SK-N-SH (cell line): ENCODE measurements around the gene SLC2A5. TPM values are rescaled to one million over a fixed set of nuclear protein-coding genes. Genes with fewer than 3 reads are reported as not detected.

Experiments used
- CTCF ChIA-PET: fragments of 300-600, 350-600 bp; formaldehyde crosslinking; extraction: SDS; loops from one replicate; lab custom pipeline; 2021; lab: Yijun Ruan, JAX
- POLR2A ChIA-PET: fragments of 350-600 bp; sonication (Branson Sonifier 250); formaldehyde crosslinking; extraction: SDS; loops from one replicate; lab custom pipeline; 2020; ENCODE audit warnings: antibody characterized with exemption, inconsistent platforms; lab: Yijun Ruan, JAX
- DNase-seq: peaks from one replicate; pipeline ENCODE4 v3.0.0; 2012
- H2AFZ ChIP-seq: fragments of 200-600 bp; sonication (generic); 2 replicates; pipeline ENCODE4 v1.8.1; 2016; ENCODE audit warnings: antibody characterized with exemption, mild to moderate bottlenecking, low read depth
- H3F3A ChIP-seq: fragments of 200-600 bp; sonication (generic); replicated peaks from 2 replicates; pipeline ENCODE3; 2016; ENCODE audit warnings: antibody characterized with exemption, mild to moderate bottlenecking; ENCODE audit not compliant: insufficient read depth
- H3K27ac ChIP-seq, 2 experiments: fragments of 200-500 bp in 1 of 2; fragments of 200-600 bp in 1 of 2; sonication (Bioruptor generic) in 1 of 2; sonication (generic), shearing (Covaris generic) in 1 of 2; 2 replicates each; pipeline versions ENCODE4 v1.5.1 to v1.6.1; 2014 to 2016; ENCODE audit warnings: low read depth in 2 of 2, inconsistent platforms in 1 of 2, low read length in 1 of 2, mild to moderate bottlenecking in 1 of 2, mixed read lengths in 1 of 2
- H3K27me3 ChIP-seq: fragments of 200-600 bp; sonication (generic), shearing (Covaris generic); 2 replicates; pipeline ENCODE4 v1.6.1; 2016; ENCODE audit warnings: mixed run types; ENCODE audit not compliant: insufficient read depth
- H3K36me3 ChIP-seq, 2 experiments: fragments of 200-500 bp in 1 of 2; fragments of 200-600 bp in 1 of 2; sonication (Bioruptor generic) in 1 of 2; sonication (generic) in 1 of 2; replicated peaks in 1 of 2; 2 replicates each; pipeline versions ENCODE3 to v1.5.1; 2014 to 2016; ENCODE audit warnings: low read length in 1 of 2, mild to moderate bottlenecking in 1 of 2; ENCODE audit not compliant: insufficient read depth in 2 of 2, control insufficient read depth in 1 of 2
- H3K4me1 ChIP-seq, 2 experiments: fragments of 200-500 bp in 1 of 2; fragments of 200-600 bp in 1 of 2; sonication (Bioruptor generic) in 1 of 2; sonication (generic), shearing (Covaris generic) in 1 of 2; 2 replicates each; pipeline versions ENCODE4 v1.5.1 to v1.6.1; 2014 to 2016; ENCODE audit warnings: low read depth in 1 of 2, low read length in 1 of 2, mixed run types in 1 of 2; ENCODE audit not compliant: insufficient read depth in 2 of 2, control insufficient read depth in 1 of 2
- H3K4me2 ChIP-seq: fragments of 200-600 bp; sonication (generic), shearing (Covaris generic); 2 replicates; pipeline ENCODE4 v1.6.1; 2017; ENCODE audit warnings: mixed run types
- H3K4me3 ChIP-seq, 2 experiments: fragments of 200-500 bp in 1 of 2; fragments of 200-600 bp in 1 of 2; sonication (Bioruptor generic) in 1 of 2; sonication (generic), shearing (Covaris generic) in 1 of 2; 2 replicates each; pipeline versions ENCODE4 v1.5.1 to v1.8.1; 2014 to 2016; ENCODE audit warnings: low read depth in 2 of 2, inconsistent platforms in 1 of 2, low read length in 1 of 2, mild to moderate bottlenecking in 1 of 2, mixed read lengths in 1 of 2, moderate library complexity in 1 of 2
- H3K79me2 ChIP-seq: fragments of 200-600 bp; sonication (generic); 2 replicates; pipeline ENCODE4 v1.8.1; 2017; ENCODE audit warnings: mild to moderate bottlenecking; ENCODE audit not compliant: insufficient read depth
- H3K9ac ChIP-seq: fragments of 200-600 bp; sonication (generic); 2 replicates; pipeline ENCODE4 v1.6.1; 2017; ENCODE audit warnings: mixed run types
- H3K9me2 ChIP-seq: fragments of 200-600 bp; sonication (generic); 2 replicates; pipeline ENCODE4 v1.6.1; 2017; ENCODE audit warnings: mixed run types
- H3K9me3 ChIP-seq: fragments of 200-600 bp; sonication (generic); 2 replicates; pipeline ENCODE4 v1.6.1; 2017; ENCODE audit warnings: mixed run types, mild to moderate bottlenecking, moderate library complexity
- H4K20me1 ChIP-seq: fragments of 200-600 bp; sonication (generic); 2 replicates; pipeline ENCODE4 v1.6.1; 2017; ENCODE audit warnings: mild to moderate bottlenecking, mixed run types; ENCODE audit not compliant: insufficient read depth
- EP300 ChIP-seq, 2 experiments: IDR thresholded peaks; 2 replicates each; pipeline versions ENCODE4 v1.4.0 to v1.6.1; 2012; ENCODE audit warnings: borderline replicate concordance in 1 of 2, low read depth in 1 of 2, low read length in 1 of 2
- EZH2phosphoT487 ChIP-seq: fragments of 200-600 bp; sonication (generic); IDR thresholded peaks from 2 replicates; pipeline ENCODE4 v1.6.1; 2017; ENCODE audit warnings: low read depth, mixed run types, mild to moderate bottlenecking, antibody characterized with exemption, moderate library complexity, borderline replicate concordance
- FOXJ3 ChIP-seq: sonication (generic); formaldehyde crosslinking; IDR thresholded peaks from 2 replicates; pipeline ENCODE4 v1.5.1; 2020; ENCODE audit warnings: mild to moderate bottlenecking, missing genetic modification reagents
- FOXM1 ChIP-seq: IDR thresholded peaks from 2 replicates; pipeline ENCODE4 v1.4.0; 2012; ENCODE audit warnings: low read depth, mild to moderate bottlenecking
- GABPA ChIP-seq: IDR thresholded peaks from 2 replicates; pipeline ENCODE4 v1.4.0; 2012; ENCODE audit warnings: low read depth, mild to moderate bottlenecking
- GATA2 ChIP-seq: sonication (generic); formaldehyde crosslinking; IDR thresholded peaks from 2 replicates; pipeline ENCODE4 v1.5.0; 2020; ENCODE audit warnings: mild to moderate bottlenecking, missing genetic modification reagents
- JUND ChIP-seq: IDR thresholded peaks from 2 replicates; pipeline ENCODE4 v1.4.0; 2012
- MEF2A ChIP-seq: IDR thresholded peaks from 2 replicates; pipeline ENCODE4 v1.4.0; 2012; ENCODE audit warnings: low read depth, borderline replicate concordance
- NFIC ChIP-seq: IDR thresholded peaks from 2 replicates; pipeline ENCODE4 v1.4.0; 2012; ENCODE audit warnings: borderline replicate concordance
- NRF1 ChIP-seq: IDR thresholded peaks from 2 replicates; pipeline ENCODE4 v1.6.1; 2012; ENCODE audit warnings: low read depth, mild to moderate bottlenecking, low read length
- RCOR1 ChIP-seq: fragments of 150-350 bp; IDR thresholded peaks from 2 replicates; pipeline ENCODE4 v1.6.1; 2017; ENCODE audit warnings: antibody characterized with exemption, low read length
- SIN3A ChIP-seq: IDR thresholded peaks from 2 replicates; pipeline ENCODE4 v1.6.1; 2012; ENCODE audit warnings: low read depth, mild to moderate bottlenecking, low read length, moderate library complexity, borderline replicate concordance
- SMC3 ChIP-seq: IDR thresholded peaks from 2 replicates; pipeline ENCODE4 v1.6.1; 2012; ENCODE audit warnings: low read depth, low read length, improper control_type of control experiment
- TEAD4 ChIP-seq: IDR thresholded peaks from 2 replicates; pipeline ENCODE4 v1.4.0; 2012; ENCODE audit warnings: mild to moderate bottlenecking, borderline replicate concordance; ENCODE audit not compliant: insufficient read depth
- YY1 ChIP-seq: IDR thresholded peaks from 2 replicates; pipeline ENCODE4 v1.4.0; 2012; ENCODE audit warnings: low read depth, mild to moderate bottlenecking
- WGBS: methylation state at CpG from one replicate; pipeline ENCODE4 v1.1.6; 2017; ENCODE audit warnings: low lambda C conversion rate; 5-methylcytosine and 5-hydroxymethylcytosine counted together
- polyA plus RNA-seq, 3 experiments: library from polyadenylated mRNA; depleted of rRNA; stranded (reverse); fragments of >200 nt; gene quantifications; 2 replicates each; pipeline ENCODE4 v1.2.3, GENCODE V29; 2012
- TF ChIP-seq, protein P1 (sequence below): IDR thresholded peaks from 2 replicates; pipeline ENCODE4 v1.4.0; 2012; ENCODE audit warnings: low read depth
- TF ChIP-seq, protein P2 (sequence below): IDR thresholded peaks from 2 replicates; pipeline ENCODE4 v1.4.0; 2012; ENCODE audit warnings: low read depth, borderline replicate concordance
- TF ChIP-seq, protein P3 (sequence below): fragments of 200-600 bp; sonication (generic); IDR thresholded peaks from 2 replicates; pipeline ENCODE4 v1.6.1; 2017; ENCODE audit warnings: antibody characterized with exemption, mild to moderate bottlenecking, moderate library complexity
- TF ChIP-seq, protein P4 (sequence below): fragments of 150-350 bp; IDR thresholded peaks from 2 replicates; pipeline ENCODE4 v1.6.1; 2016; ENCODE audit warnings: mild to moderate bottlenecking, low read depth, low read length
- TF ChIP-seq, protein P5 (sequence below): IDR thresholded peaks from 2 replicates; pipeline ENCODE4 v1.6.1; 2012; ENCODE audit warnings: mild to moderate bottlenecking, low read depth, low read length, moderate library complexity

SLC2A5 gene
- polyA plus RNA-seq, 1 of the 3 experiments (the other 2 are of a cell fraction): 0.02 TPM

DNA sequence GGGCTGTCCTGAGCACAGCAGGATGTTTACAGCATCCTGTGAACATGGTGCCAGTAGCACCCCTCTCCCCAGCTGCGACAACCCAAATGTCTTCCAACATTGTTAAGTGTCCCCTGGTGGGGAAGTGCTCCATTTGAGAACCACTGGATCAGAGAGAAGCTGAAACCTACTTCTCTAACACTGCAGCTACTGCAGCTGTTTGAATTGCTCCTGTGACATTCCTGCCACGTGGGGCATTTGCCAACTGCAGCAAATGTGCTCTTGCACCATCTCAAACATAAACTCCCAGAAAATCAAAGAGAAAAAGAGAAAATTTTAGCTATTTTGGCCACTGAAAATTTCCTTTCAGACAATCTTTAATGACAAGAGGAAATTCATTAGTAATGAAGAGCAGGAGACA is 11.0 kb downstream of the SLC2A5 start:
- H3K9me2 ChIP-seq: no peaks in the 10 kb centered on the region
- no peak for DNase-seq
- H3K27me3 ChIP-seq: no peaks in the 10 kb centered on the region
- no peaks in the 10 kb centered on the region for H4K20me1 ChIP-seq
- ChIA-PET POLR2A (no interaction called here), CTCF (interaction anchor here (1.0 to 1.8 kb wide), 3 partner anchors 10 to 140 kb away, joined by 3 read pairs; no protein-coding TSS in a partner anchor)
- no peak overlapping the region for H3K9ac ChIP-seq
- TF ChIP-seq SIN3A (no peak), GATA2 (CRISPR knock-in tag) (no peak), EZH2phosphoT487 (no peak), YY1 (no peak), EP300 (IDR thresholded peaks at IDR 0.05; ENCODE audit: borderline replicate concordance in 1 of 2, low read depth in 1 of 2, low read length in 1 of 2) (no peak), MEF2A (no peak), GABPA (no peak), SMC3 (no peak), FOXM1 (no peak)
- TF ChIP-seq, protein P1, sequence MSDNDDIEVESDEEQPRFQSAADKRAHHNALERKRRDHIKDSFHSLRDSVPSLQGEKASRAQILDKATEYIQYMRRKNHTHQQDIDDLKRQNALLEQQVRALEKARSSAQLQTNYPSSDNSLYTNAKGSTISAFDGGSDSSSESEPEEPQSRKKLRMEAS: no peak
- 76% methylated on average over 2 of the region's 2 CpGs for WGBS
- H3K27ac ChIP-seq: no peak overlapping the region
- no peak overlapping the region for H2AFZ ChIP-seq
- H3F3A ChIP-seq: no peaks in the 10 kb centered on the region
- no peaks in the 10 kb centered on the region for H3K9me3 ChIP-seq
- no peak overlapping the region for H3K4me2 ChIP-seq
- no peaks in the 10 kb centered on the region for H3K4me1 ChIP-seq
- no peaks in the 10 kb centered on the region for H3K79me2 ChIP-seq
- H3K36me3 ChIP-seq: no peaks in the 10 kb centered on the region
- H3K4me3 ChIP-seq: no peak overlapping the region

DNA sequence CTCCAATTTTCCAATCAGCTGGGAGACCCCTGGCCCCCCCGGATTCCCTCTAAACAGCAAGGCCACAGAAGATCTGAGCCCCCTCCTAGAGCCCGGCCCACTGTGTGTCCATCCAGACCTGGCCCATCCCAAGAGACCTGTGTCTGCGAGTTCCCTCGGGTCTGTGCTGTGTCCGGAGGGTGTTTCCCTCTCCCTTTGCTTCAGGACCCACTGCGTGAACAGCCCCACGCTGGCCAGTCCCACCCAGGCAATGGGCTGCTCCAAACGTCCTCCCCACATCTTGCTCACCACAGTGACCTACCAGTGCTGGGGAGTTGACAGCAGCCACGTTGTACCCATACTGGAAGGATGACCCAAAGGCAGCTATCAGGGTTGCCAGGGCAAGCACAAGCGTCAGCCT is 11.6 kb downstream of the SLC2A5 start:
- H3K4me1 ChIP-seq: no peaks in the 10 kb centered on the region
- ChIA-PET CTCF (interaction anchor here (1.0 to 1.8 kb wide), 3 partner anchors 10 to 140 kb away, joined by 3 to 4 read pairs (median 3); no protein-coding TSS in a partner anchor), POLR2A (no interaction called here)
- no peak overlapping the region for H3K4me2 ChIP-seq
- 62% methylated on average over 4 of the region's 10 CpGs for WGBS
- H3K4me3 ChIP-seq: no peak overlapping the region
- no peaks in the 10 kb centered on the region for H3K9me2 ChIP-seq
- no peak for TF ChIP-seq FOXJ3 (CRISPR knock-in tag)
- TF ChIP-seq, protein P2, sequence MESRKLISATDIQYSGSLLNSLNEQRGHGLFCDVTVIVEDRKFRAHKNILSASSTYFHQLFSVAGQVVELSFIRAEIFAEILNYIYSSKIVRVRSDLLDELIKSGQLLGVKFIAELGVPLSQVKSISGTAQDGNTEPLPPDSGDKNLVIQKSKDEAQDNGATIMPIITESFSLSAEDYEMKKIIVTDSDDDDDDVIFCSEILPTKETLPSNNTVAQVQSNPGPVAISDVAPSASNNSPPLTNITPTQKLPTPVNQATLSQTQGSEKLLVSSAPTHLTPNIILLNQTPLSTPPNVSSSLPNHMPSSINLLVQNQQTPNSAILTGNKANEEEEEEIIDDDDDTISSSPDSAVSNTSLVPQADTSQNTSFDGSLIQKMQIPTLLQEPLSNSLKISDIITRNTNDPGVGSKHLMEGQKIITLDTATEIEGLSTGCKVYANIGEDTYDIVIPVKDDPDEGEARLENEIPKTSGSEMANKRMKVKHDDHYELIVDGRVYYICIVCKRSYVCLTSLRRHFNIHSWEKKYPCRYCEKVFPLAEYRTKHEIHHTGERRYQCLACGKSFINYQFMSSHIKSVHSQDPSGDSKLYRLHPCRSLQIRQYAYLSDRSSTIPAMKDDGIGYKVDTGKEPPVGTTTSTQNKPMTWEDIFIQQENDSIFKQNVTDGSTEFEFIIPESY: no peak
- TF ChIP-seq NFIC: no peak
- TF ChIP-seq, protein P3, sequence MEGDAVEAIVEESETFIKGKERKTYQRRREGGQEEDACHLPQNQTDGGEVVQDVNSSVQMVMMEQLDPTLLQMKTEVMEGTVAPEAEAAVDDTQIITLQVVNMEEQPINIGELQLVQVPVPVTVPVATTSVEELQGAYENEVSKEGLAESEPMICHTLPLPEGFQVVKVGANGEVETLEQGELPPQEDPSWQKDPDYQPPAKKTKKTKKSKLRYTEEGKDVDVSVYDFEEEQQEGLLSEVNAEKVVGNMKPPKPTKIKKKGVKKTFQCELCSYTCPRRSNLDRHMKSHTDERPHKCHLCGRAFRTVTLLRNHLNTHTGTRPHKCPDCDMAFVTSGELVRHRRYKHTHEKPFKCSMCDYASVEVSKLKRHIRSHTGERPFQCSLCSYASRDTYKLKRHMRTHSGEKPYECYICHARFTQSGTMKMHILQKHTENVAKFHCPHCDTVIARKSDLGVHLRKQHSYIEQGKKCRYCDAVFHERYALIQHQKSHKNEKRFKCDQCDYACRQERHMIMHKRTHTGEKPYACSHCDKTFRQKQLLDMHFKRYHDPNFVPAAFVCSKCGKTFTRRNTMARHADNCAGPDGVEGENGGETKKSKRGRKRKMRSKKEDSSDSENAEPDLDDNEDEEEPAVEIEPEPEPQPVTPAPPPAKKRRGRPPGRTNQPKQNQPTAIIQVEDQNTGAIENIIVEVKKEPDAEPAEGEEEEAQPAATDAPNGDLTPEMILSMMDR: no peak
- no peak for TF ChIP-seq SMC3
- TF ChIP-seq, protein P4, sequence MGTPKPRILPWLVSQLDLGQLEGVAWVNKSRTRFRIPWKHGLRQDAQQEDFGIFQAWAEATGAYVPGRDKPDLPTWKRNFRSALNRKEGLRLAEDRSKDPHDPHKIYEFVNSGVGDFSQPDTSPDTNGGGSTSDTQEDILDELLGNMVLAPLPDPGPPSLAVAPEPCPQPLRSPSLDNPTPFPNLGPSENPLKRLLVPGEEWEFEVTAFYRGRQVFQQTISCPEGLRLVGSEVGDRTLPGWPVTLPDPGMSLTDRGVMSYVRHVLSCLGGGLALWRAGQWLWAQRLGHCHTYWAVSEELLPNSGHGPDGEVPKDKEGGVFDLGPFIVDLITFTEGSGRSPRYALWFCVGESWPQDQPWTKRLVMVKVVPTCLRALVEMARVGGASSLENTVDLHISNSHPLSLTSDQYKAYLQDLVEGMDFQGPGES: no peak
- TF ChIP-seq RCOR1: no peak
- TF ChIP-seq, protein P5, sequence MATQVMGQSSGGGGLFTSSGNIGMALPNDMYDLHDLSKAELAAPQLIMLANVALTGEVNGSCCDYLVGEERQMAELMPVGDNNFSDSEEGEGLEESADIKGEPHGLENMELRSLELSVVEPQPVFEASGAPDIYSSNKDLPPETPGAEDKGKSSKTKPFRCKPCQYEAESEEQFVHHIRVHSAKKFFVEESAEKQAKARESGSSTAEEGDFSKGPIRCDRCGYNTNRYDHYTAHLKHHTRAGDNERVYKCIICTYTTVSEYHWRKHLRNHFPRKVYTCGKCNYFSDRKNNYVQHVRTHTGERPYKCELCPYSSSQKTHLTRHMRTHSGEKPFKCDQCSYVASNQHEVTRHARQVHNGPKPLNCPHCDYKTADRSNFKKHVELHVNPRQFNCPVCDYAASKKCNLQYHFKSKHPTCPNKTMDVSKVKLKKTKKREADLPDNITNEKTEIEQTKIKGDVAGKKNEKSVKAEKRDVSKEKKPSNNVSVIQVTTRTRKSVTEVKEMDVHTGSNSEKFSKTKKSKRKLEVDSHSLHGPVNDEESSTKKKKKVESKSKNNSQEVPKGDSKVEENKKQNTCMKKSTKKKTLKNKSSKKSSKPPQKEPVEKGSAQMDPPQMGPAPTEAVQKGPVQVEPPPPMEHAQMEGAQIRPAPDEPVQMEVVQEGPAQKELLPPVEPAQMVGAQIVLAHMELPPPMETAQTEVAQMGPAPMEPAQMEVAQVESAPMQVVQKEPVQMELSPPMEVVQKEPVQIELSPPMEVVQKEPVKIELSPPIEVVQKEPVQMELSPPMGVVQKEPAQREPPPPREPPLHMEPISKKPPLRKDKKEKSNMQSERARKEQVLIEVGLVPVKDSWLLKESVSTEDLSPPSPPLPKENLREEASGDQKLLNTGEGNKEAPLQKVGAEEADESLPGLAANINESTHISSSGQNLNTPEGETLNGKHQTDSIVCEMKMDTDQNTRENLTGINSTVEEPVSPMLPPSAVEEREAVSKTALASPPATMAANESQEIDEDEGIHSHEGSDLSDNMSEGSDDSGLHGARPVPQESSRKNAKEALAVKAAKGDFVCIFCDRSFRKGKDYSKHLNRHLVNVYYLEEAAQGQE: no peak
- TF ChIP-seq EZH2phosphoT487: no peak
- no peak for TF ChIP-seq JUND
- TF ChIP-seq TEAD4: no peak
- TF ChIP-seq NRF1: no peak
- no peaks in the 10 kb centered on the region for H3K79me2 ChIP-seq
- no peak overlapping the region for H3K27ac ChIP-seq
- H4K20me1 ChIP-seq: no peaks in the 10 kb centered on the region
- no peaks in the 10 kb centered on the region for H3K36me3 ChIP-seq
- H3F3A ChIP-seq: no peaks in the 10 kb centered on the region
- no peaks in the 10 kb centered on the region for H3K27me3 ChIP-seq
- H3K9ac ChIP-seq: no peak overlapping the region
- no peak overlapping the region for H2AFZ ChIP-seq
- H3K9me3 ChIP-seq: no peaks in the 10 kb centered on the region
- DNase-seq: no peak
